Prostate gland (tissue), 2 donors: ENCODE results near the gene DACT2.

Experiments used
- CTCF ChIP-seq, 4 experiments: fragments of 200-600 bp in 2 of 4; fragments of 450-650 bp in 2 of 4; sonication (generic) in 2 of 4; IDR thresholded peaks; 1 replicate in 3 of 4; 2 replicates in 1 of 4; pipeline ENCODE4 v1.5.1; 2016 to 2019; ENCODE audit warnings: antibody characterized with exemption in 4 of 4, mild to moderate bottlenecking in 2 of 4, moderate library complexity in 2 of 4
- POLR2AphosphoS5 ChIP-seq: sonication (generic); formaldehyde crosslinking; IDR thresholded peaks from one replicate; pipeline ENCODE4 v1.6.1; 2017; ENCODE audit warnings: antibody characterized with exemption

GRCh38 chr6:168301648-168302398 lies 17.8 kb downstream of the DACT2 start:
- TF ChIP-seq CTCF (IDR thresholded peaks at IDR 0.05), result no peak
- TF ChIP-seq POLR2AphosphoS5, result no peak
